ENCODE measurements around the gene PIAS4.
"Not testable (repeated sequence)": the region's sequence is repeated elsewhere in the genome, so short reads cannot be mapped to it uniquely, and the experiment has no call there.

DNA sequence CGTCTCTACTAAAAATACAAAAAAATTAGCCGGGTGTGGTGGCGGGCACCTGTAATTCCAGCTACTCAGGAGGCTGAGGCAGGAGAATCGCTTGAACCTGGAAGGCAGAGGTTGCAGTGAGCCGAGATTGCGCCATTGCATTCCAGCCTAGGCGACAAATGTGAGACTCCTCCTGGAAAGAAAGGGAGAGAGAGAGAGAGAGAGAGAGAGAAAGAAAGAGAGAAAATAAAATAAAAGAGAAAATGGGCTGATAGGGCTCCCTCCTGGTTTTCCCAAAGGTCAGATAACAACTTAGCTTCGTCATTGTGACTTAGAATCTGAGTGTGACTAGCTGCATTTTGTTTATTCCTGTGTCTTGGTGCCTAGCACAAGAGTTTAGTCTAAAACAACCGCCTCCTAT, 2.1 kb upstream of the PIAS4 start:
- TF ChIP-seq BACH2 (CRISPR knock-in tag; IDR thresholded peaks at IDR 0.05; ENCODE audit: borderline replicate concordance); TCF4 (CRISPR knock-in tag; IDR thresholded peaks at IDR 0.05; ENCODE audit: borderline replicate concordance); ZFP3 (CRISPR knock-in tag; IDR thresholded peaks at IDR 0.05); ZFP30 (CRISPR knock-in tag; IDR thresholded peaks at IDR 0.05); CSDC2 (CRISPR knock-in tag; IDR thresholded peaks at IDR 0.05); PPARA (CRISPR knock-in tag; IDR thresholded peaks at IDR 0.05; ENCODE audit: borderline replicate concordance); GLIS3 (CRISPR knock-in tag; IDR thresholded peaks at IDR 0.05); SNAI2 (CRISPR knock-in tag; IDR thresholded peaks at IDR 0.05); ISL1 (CRISPR knock-in tag; IDR thresholded peaks at IDR 0.05); ARNTL (CRISPR knock-in tag; IDR thresholded peaks at IDR 0.05; ENCODE audit: borderline replicate concordance, low read depth); ZNF565 (CRISPR knock-in tag; conservative IDR thresholded peaks at IDR 0.05; ENCODE audit: low read depth): not testable (repeated sequence)
- TF ChIP-seq, protein P1, sequence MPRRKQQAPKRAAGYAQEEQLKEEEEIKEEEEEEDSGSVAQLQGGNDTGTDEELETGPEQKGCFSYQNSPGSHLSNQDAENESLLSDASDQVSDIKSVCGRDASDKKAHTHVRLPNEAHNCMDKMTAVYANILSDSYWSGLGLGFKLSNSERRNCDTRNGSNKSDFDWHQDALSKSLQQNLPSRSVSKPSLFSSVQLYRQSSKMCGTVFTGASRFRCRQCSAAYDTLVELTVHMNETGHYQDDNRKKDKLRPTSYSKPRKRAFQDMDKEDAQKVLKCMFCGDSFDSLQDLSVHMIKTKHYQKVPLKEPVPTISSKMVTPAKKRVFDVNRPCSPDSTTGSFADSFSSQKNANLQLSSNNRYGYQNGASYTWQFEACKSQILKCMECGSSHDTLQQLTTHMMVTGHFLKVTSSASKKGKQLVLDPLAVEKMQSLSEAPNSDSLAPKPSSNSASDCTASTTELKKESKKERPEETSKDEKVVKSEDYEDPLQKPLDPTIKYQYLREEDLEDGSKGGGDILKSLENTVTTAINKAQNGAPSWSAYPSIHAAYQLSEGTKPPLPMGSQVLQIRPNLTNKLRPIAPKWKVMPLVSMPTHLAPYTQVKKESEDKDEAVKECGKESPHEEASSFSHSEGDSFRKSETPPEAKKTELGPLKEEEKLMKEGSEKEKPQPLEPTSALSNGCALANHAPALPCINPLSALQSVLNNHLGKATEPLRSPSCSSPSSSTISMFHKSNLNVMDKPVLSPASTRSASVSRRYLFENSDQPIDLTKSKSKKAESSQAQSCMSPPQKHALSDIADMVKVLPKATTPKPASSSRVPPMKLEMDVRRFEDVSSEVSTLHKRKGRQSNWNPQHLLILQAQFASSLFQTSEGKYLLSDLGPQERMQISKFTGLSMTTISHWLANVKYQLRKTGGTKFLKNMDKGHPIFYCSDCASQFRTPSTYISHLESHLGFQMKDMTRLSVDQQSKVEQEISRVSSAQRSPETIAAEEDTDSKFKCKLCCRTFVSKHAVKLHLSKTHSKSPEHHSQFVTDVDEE (CRISPR knock-in tag; IDR thresholded peaks at IDR 0.05) = not testable (repeated sequence)
- TF ChIP-seq, protein P2, sequence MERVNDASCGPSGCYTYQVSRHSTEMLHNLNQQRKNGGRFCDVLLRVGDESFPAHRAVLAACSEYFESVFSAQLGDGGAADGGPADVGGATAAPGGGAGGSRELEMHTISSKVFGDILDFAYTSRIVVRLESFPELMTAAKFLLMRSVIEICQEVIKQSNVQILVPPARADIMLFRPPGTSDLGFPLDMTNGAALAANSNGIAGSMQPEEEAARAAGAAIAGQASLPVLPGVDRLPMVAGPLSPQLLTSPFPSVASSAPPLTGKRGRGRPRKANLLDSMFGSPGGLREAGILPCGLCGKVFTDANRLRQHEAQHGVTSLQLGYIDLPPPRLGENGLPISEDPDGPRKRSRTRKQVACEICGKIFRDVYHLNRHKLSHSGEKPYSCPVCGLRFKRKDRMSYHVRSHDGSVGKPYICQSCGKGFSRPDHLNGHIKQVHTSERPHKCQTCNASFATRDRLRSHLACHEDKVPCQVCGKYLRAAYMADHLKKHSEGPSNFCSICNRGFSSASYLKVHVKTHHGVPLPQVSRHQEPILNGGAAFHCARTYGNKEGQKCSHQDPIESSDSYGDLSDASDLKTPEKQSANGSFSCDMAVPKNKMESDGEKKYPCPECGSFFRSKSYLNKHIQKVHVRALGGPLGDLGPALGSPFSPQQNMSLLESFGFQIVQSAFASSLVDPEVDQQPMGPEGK (CRISPR knock-in tag; IDR thresholded peaks at IDR 0.05; ENCODE audit: borderline replicate concordance) = not testable (repeated sequence)
